ENCODE results near the gene INPPL1.
A peak's percentile ranks its signal among the peaks of the same experiment; 100 is the strongest.
"Not testable (repeated sequence)": the region's sequence is repeated elsewhere in the genome, so short reads cannot be mapped to it uniquely, and the experiment has no call there.

The INPPL1 gene

DNA sequence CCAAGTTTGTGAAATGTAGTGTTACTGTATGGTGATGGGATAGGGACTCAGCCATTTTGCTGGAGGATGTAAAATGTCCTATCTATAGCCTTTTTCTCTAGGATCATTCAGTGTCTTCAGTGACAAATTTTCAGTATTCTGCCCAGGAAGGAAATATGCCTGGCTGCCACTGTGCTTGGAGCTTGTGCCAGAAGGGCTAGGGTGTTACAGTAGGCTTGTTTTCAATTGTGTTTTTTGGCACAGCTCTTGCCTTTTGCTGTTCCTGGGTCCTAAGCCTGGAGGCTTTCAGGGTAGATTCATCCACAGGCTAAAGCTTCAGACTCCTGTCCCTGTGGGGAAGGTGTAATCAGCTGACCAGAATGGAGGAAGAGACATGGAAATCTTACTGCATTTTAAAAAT lies 41.4 kb downstream of the INPPL1 start:
- no peaks in the 10 kb centered on the region for H3K36me3 ChIP-seq
- peaks cover 17 to 39% (median 25%) of the 10 kb centered on the region in 10 experiments for H3K4me1 ChIP-seq
- no peak for TF ChIP-seq Cebpa-rat (IDR thresholded peaks at IDR 0.05)

DNA sequence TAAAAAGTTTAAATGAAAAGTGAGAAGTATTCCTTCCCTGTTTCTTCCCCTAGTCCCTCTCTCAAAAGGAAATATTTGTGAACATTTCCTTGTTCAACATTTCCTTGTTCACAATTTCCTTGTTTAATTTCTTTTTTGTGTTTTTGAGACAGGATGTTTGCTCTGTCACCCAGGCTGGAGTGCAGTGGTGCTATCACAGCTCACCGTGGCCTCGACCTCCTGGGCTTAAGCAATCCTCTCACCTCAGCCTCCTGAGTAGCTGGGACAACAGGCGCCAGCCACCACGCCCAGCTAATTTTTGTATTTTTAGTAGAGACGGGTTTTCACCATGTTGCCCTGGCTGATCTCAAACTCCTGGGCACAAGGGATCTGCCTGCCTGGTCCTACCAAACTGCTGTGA lies 42.4 kb downstream of the INPPL1 start:
- not testable (repeated sequence) for H3K27ac ChIP-seq, H3K4me3 ChIP-seq, H3K9ac ChIP-seq, H3K27me3 ChIP-seq, H4K20me1 ChIP-seq, H3K36me3 ChIP-seq
- Histone ChIP-seq H3K9me3 (replicated peaks in 1 of 11) (peaks cover 0 to 17% (median 0%) of the 10 kb centered on the region in 11 experiments; a peak in 6 of 22 replicates), H3K4me1 (peaks cover 17 to 39% (median 25%) of the 10 kb centered on the region in 10 experiments), H3K4me2 (peak overlapping the region in 8 of 11 experiments; percentile 10 to 75 (median 51); a peak in 8 of 22 replicates)

More for the DNA sequence above, 41.4 kb downstream of the INPPL1 start:
- Histone ChIP-seq H3K27me3 (no peaks in the 10 kb centered on the region), H3K4me3 (no peak overlapping the region), H3K27ac (peak overlapping the region in 5 of 11 experiments; percentile 5 to 22 (median 7); a peak in 4 of 22 replicates), H3K9me3 (replicated peaks in 1 of 11) (peaks cover 0 to 17% (median 0%) of the 10 kb centered on the region in 11 experiments; a peak in 6 of 22 replicates), H3K4me2 (peak overlapping the region in 10 of 11 experiments; percentile 16 to 86 (median 68); a peak in 21 of 22 replicates), H4K20me1 (no peaks in the 10 kb centered on the region), H3K9ac (no peak overlapping the region)

DNA sequence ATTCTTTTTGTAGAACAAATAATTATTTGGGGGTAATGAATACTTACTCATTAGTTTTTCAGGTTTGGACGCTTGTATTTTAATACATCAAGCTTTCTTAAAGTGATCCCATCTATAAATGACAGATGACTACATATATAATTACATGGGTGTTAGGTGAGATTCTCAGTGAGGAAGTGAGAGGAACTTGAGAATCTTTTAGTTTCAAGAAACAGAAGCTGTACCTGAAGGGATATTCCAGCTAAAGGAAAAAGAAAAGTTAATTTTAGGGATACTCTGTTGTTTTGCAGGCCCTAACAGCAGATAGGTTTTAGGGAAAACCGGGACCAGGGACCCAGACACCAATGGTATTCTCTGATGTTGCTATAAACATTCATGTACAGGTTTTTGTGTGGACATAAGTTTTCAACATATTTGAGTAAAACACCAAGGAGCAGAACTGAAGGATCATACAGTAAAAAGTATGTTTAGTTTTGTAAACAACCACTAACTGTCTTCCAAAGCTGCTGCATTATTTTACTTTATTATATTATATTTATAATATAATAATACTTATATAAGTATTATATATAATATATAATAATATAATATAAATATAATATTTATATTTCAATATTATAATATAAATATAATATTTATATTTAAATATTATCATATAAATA lies 43.5 kb downstream of the INPPL1 start:
- peaks cover 0 to 17% (median 0%) of the 10 kb centered on the region in 11 experiments; a peak in 6 of 22 replicates for H3K9me3 ChIP-seq (replicated peaks in 1 of 11)
- H3K9ac ChIP-seq = no peak overlapping the region
- TF ChIP-seq Cebpa-rat (IDR thresholded peaks at IDR 0.05) = no peak
- no peaks in the 10 kb centered on the region for H4K20me1 ChIP-seq
- no peaks in the 10 kb centered on the region for H3K36me3 ChIP-seq
- peaks cover 14 to 32% (median 25%) of the 10 kb centered on the region in 10 experiments for H3K4me1 ChIP-seq
- H3K27ac ChIP-seq = no peak overlapping the region
- H3K27me3 ChIP-seq = no peaks in the 10 kb centered on the region
- H3K4me2 ChIP-seq = no peak overlapping the region
- H3K4me3 ChIP-seq = no peak overlapping the region

DNA sequence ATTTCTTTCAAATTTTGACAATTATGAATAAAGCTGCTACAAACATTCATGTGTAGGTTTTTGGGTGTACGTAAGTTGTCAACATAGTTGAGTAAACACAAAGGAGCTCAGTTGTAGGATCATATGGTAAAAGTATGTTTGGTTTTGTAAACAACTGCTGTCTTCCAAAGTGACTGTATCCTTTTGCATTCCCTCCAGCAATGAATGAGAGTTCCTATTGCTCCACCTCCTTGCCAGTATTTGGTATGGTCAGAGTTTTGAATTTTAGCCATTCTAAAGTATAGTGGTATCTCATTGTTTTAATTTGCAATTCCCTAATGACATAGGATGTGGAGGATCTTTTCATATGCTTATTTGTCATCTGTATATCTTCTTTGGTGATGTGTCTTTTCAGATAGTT lies 47.4 kb downstream of the INPPL1 start:
- Histone ChIP-seq H3K27ac (no peak overlapping the region), H3K27me3 (no peaks in the 10 kb centered on the region), H3K4me2 (no peak overlapping the region), H4K20me1 (no peaks in the 10 kb centered on the region), H3K9me3 (replicated peaks in 1 of 11) (peaks cover 0 to 5% (median 0%) of the 10 kb centered on the region in 11 experiments; a peak in 1 of 22 replicates), H3K9ac (no peak overlapping the region), H3K4me3 (no peak overlapping the region), H3K36me3 (no peaks in the 10 kb centered on the region), H3K4me1 (peaks cover 0 to 7% (median 6%) of the 10 kb centered on the region in 10 experiments; a peak in 15 of 20 replicates)
- no peak for TF ChIP-seq Cebpa-rat (IDR thresholded peaks at IDR 0.05)

DNA sequence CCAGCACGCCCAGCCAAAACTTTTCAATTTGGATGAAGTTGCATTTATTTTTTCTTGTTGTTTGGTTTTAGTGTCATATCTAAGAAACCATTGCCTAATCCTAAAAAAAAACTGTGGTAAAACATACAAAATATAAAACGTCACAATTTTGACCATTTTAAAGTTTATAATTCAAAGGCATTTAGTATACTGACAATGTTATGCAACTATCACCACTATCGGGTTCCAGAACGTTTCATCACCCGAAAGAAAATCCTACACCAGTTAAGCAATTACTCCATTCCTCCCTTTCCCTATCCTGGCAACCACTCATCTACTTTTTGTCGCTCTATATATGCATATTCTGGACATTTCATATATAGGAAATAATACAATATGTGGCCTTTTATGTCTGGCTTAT lies 49.9 kb downstream of the INPPL1 start:
- Histone ChIP-seq H3K4me1 (no peaks in the 10 kb centered on the region), H4K20me1 (no peaks in the 10 kb centered on the region), H3K4me3 (no peak overlapping the region), H3K27ac (no peak overlapping the region), H3K9me3 (replicated peaks in 1 of 11) (peaks cover 0 to 12% (median 0%) of the 10 kb centered on the region in 11 experiments; a peak in 5 of 22 replicates), H3K9ac (no peak overlapping the region), H3K27me3 (no peaks in the 10 kb centered on the region), H3K36me3 (no peaks in the 10 kb centered on the region), H3K4me2 (no peak overlapping the region)
- no peak for TF ChIP-seq Cebpa-rat (IDR thresholded peaks at IDR 0.05)

DNA sequence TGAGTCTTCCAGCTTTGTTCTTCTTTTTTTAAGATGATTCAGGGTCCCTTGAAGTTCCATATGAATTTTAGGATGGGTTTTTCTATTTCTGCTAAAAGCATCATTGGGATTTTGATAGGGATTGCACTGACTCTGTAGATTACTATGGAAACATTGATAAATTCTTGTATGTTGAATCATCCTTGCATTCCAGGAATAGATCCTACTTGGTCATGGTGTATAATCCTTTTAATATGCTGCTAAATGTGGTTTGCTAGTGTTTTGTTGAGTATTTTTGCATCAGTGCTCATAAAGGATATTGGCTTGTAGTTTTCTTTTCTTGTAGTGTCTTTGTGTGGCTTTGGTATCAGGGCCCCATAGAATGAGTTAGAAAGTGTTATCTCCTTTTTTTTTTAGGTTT lies 54.3 kb downstream of the INPPL1 start:
- no peaks in the 10 kb centered on the region for H3K4me1 ChIP-seq
- H3K4me3 ChIP-seq = no peak overlapping the region
- no peaks in the 10 kb centered on the region for H3K36me3 ChIP-seq
- H3K4me2 ChIP-seq = no peak overlapping the region
- no peaks in the 10 kb centered on the region for H4K20me1 ChIP-seq
- no peaks in the 10 kb centered on the region for H3K27me3 ChIP-seq
- no peak overlapping the region for H3K27ac ChIP-seq
- no peak for TF ChIP-seq Cebpa-rat (IDR thresholded peaks at IDR 0.05)
- peaks cover 0 to 24% (median 9%) of the 10 kb centered on the region in 11 experiments; a peak in 10 of 22 replicates for H3K9me3 ChIP-seq (replicated peaks in 1 of 11)
- H3K9ac ChIP-seq = no peak overlapping the region

DNA sequence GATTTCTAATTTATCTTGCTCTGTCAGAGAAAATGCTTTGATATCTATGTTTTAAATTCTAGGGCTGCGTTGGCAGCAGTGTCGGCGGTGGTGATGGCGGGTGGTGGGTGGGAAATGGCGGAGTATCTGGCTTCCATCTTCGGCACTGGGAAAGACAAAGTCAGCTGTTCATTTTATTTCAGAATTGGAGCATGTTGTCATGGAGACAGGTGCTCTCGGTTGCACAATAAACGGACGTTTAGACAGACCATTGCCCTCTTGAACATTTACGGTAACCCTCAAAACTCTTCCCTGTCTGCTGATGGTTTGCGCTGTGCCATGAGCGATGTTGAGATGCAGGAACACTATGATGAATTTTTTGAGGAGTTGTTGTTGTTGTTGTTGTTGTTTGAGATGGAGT lies 55.5 kb downstream of the INPPL1 start:
- no peaks in the 10 kb centered on the region for H3K36me3 ChIP-seq
- no peaks in the 10 kb centered on the region for H4K20me1 ChIP-seq
- H3K4me3 ChIP-seq = no peak overlapping the region
- no peaks in the 10 kb centered on the region for H3K4me1 ChIP-seq
- no peak overlapping the region for H3K9ac ChIP-seq
- H3K9me3 ChIP-seq (replicated peaks in 1 of 11) = peaks cover 0 to 24% (median 8%) of the 10 kb centered on the region in 11 experiments; a peak in 10 of 22 replicates
- TF ChIP-seq Cebpa-rat (IDR thresholded peaks at IDR 0.05) = no peak
- no peak overlapping the region for H3K27ac ChIP-seq
- H3K4me2 ChIP-seq = no peak overlapping the region
- H3K27me3 ChIP-seq = no peaks in the 10 kb centered on the region

DNA sequence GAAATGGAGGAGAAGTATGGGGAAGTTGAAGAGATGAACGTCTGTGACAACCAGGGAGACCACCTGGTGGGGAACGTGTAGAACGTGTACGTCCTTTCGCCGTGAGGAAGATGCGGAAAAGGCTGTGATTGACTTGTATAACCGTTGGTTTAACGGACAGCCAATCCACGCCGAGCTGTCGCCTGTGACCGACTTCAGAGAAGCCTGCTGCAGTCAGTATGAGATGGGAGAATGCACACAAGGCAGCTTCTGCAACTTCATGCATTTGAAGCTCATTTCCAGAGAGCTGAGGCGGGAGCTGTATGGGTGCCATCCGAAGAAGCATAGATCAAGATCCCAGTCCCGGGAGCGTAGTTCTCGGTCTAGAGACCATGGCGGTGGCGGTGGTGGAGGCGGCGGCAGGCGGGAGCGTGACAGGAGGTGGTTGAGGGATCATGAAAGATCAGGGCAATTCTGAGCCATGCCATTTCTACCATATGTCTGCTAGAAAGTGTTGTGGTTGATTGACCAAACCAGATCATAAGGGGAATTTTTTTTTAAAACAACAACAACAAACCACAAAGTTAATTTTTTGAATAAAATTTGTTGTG lies 56.3 kb downstream of the INPPL1 start:
- H3K36me3 ChIP-seq = no peaks in the 10 kb centered on the region
- peaks cover 0 to 24% (median 8%) of the 10 kb centered on the region in 11 experiments; a peak in 10 of 22 replicates for H3K9me3 ChIP-seq (replicated peaks in 1 of 11)
- H3K27me3 ChIP-seq = no peaks in the 10 kb centered on the region
- no peak overlapping the region for H3K27ac ChIP-seq
- H3K4me2 ChIP-seq = no peak overlapping the region
- no peak overlapping the region for H3K4me3 ChIP-seq
- TF ChIP-seq Cebpa-rat (IDR thresholded peaks at IDR 0.05) = no peak
- no peak overlapping the region for H3K9ac ChIP-seq
- H4K20me1 ChIP-seq = no peaks in the 10 kb centered on the region
- no peaks in the 10 kb centered on the region for H3K4me1 ChIP-seq

DNA sequence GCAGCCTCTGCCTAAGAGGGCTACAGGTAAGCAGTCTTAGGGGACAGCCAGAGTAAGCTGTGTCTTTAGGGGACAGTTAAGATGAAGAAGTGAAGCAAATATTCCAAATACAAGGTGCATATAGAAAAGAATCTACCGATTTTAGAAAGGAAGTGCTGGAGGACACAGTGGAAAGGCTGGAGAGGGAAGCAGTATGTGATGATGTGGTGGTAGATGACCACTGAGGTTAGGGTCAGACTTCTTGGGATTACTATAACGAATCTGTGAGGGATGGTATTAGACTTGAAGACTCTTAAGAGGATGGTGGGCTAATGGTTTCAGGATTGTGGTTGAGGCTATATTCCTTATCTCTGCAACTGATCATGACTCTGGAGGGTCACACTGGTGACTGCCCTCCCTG lies 59.4 kb downstream of the INPPL1 start:
- Histone ChIP-seq H3K4me3 (no peak overlapping the region), H4K20me1 (no peaks in the 10 kb centered on the region), H3K4me2 (no peak overlapping the region), H3K27ac (no peak overlapping the region), H3K4me1 (no peaks in the 10 kb centered on the region), H3K9ac (no peak overlapping the region), H3K36me3 (no peaks in the 10 kb centered on the region), H3K9me3 (replicated peaks in 1 of 11) (peaks cover 0 to 12% (median 7%) of the 10 kb centered on the region in 11 experiments; a peak in 8 of 22 replicates), H3K27me3 (no peaks in the 10 kb centered on the region)
- no peak for TF ChIP-seq Cebpa-rat (IDR thresholded peaks at IDR 0.05)
